SK-N-MC (cell line): ENCODE results near the gene PTPRR.
"Not testable (repeated sequence)": the region's sequence is repeated elsewhere in the genome, so short reads cannot be mapped to it uniquely, and the experiment has no call there.

Experiments used
- DNase-seq: peaks from one replicate; pipeline ENCODE4 v3.0.0-alpha.2; 2011; ENCODE audit warnings: low read depth, low spot score
- H3K27ac ChIP-seq: fragments of 200-600 bp; sonication (generic); 2 replicates; pipeline ENCODE4 v1.5.1; 2016; ENCODE audit warnings: mixed run types
- H3K36me3 ChIP-seq: fragments of 200-600 bp; sonication (generic); 2 replicates; pipeline ENCODE4 v1.6.1; 2017; ENCODE audit warnings: antibody characterized with exemption, low read length, mixed read lengths; ENCODE audit not compliant: insufficient read depth
- H3K4me3 ChIP-seq: fragments of 200-600 bp; sonication (generic); 2 replicates; pipeline ENCODE4 v1.5.1; 2016
- H3K9ac ChIP-seq: fragments of 200-600 bp; sonication (generic); 2 replicates; pipeline ENCODE4 v1.8.0; 2017; ENCODE audit warnings: mixed run types, mixed read lengths; ENCODE audit not compliant: insufficient read length
- H3K9me3 ChIP-seq: fragments of 200-600 bp; sonication (generic); 2 replicates; pipeline ENCODE4 v1.6.1; 2017; ENCODE audit warnings: low read depth, mild to moderate bottlenecking, antibody characterized with exemption, low read length, moderate library complexity, mixed read lengths
- EZH2 ChIP-seq: fragments of 200-600 bp; sonication (generic); IDR thresholded peaks from one replicate; pipeline ENCODE4 v1.6.1; 2017; ENCODE audit warnings: antibody characterized with exemption
- FOXP2 ChIP-seq: optimal IDR thresholded peaks from 2 replicates; pipeline ENCODE3; 2011; ENCODE audit warnings: mild to moderate bottlenecking, moderate library complexity; ENCODE audit not compliant: insufficient read depth; ENCODE audit errors: extremely low read length, control extremely low read depth
- POLR2AphosphoS5 ChIP-seq: IDR thresholded peaks from 2 replicates; pipeline ENCODE4 v1.6.1; 2012; ENCODE audit warnings: mild to moderate bottlenecking, low read depth, low read length, borderline replicate concordance

PTPRR gene

GRCh38 chr12:70812136-70812535 is 108.4 kb downstream of the PTPRR start:
- H3K27ac ChIP-seq, result no peak overlapping the region
- TF ChIP-seq EZH2 (no peak), FOXP2 (no peak), POLR2AphosphoS5 (no peak)
- no peak for DNase-seq
- no peaks in the 10 kb centered on the region for H3K9me3 ChIP-seq
- H3K4me3 ChIP-seq, result no peak overlapping the region
- no peaks in the 10 kb centered on the region for H3K36me3 ChIP-seq
- H3K9ac ChIP-seq, result no peak overlapping the region

- Histone ChIP-seq H3K9ac (no peak overlapping the region), H3K36me3 (no peaks in the 10 kb centered on the region), H3K4me3 (no peak overlapping the region), H3K27ac (no peak overlapping the region), H3K9me3 (no peaks in the 10 kb centered on the region)
- TF ChIP-seq POLR2AphosphoS5 (no peak), FOXP2 (no peak), EZH2 (no peak)
- DNase-seq, result no peak
These were observed 110.7 kb downstream of the PTPRR start for GRCh38 chr12:70809887-70810286.

GRCh38 chr12:70807993-70808392 is 112.5 kb downstream of the PTPRR start:
- H3K9me3 ChIP-seq, H3K4me3 ChIP-seq, H3K9ac ChIP-seq, DNase-seq, H3K27ac ChIP-seq, H3K36me3 ChIP-seq: not testable (repeated sequence)

GRCh38 chr12:70806827-70807226 is 113.7 kb downstream of the PTPRR start:
- Histone ChIP-seq H3K9ac (no peak overlapping the region), H3K36me3 (no peaks in the 10 kb centered on the region), H3K27ac (no peak overlapping the region), H3K4me3 (no peak overlapping the region), H3K9me3 (no peaks in the 10 kb centered on the region)
- no peak for DNase-seq
- TF ChIP-seq POLR2AphosphoS5 (no peak), FOXP2 (no peak)

GRCh38 chr12:70806043-70806442 is 114.5 kb downstream of the PTPRR start:
- Histone ChIP-seq H3K27ac (no peak overlapping the region), H3K36me3 (no peaks in the 10 kb centered on the region), H3K9ac (no peak overlapping the region), H3K4me3 (no peak overlapping the region), H3K9me3 (no peaks in the 10 kb centered on the region)
- DNase-seq, result no peak
- TF ChIP-seq EZH2 (no peak), POLR2AphosphoS5 (no peak), FOXP2 (no peak)

- Histone ChIP-seq H3K9ac (no peak overlapping the region), H3K27ac (no peak overlapping the region), H3K9me3 (no peaks in the 10 kb centered on the region), H3K36me3 (no peaks in the 10 kb centered on the region), H3K4me3 (no peak overlapping the region)
- no peak for DNase-seq
- TF ChIP-seq FOXP2 (no peak), POLR2AphosphoS5 (no peak), EZH2 (no peak)
These were observed 122.3 kb downstream of the PTPRR start for GRCh38 chr12:70798016-70798783.

GRCh38 chr12:70796989-70797388 is 123.5 kb downstream of the PTPRR start:
- Histone ChIP-seq H3K36me3 (no peaks in the 10 kb centered on the region), H3K9ac (no peak overlapping the region), H3K27ac (no peak overlapping the region), H3K4me3 (no peak overlapping the region), H3K9me3 (no peaks in the 10 kb centered on the region)
- TF ChIP-seq POLR2AphosphoS5 (no peak), FOXP2 (no peak), EZH2 (no peak)
- DNase-seq, result no peak

- no peak overlapping the region for H3K4me3 ChIP-seq
- no peaks in the 10 kb centered on the region for H3K9me3 ChIP-seq
- no peak overlapping the region for H3K27ac ChIP-seq
- no peak overlapping the region for H3K9ac ChIP-seq
- no peak for DNase-seq
- no peaks in the 10 kb centered on the region for H3K36me3 ChIP-seq
- TF ChIP-seq EZH2 (no peak), POLR2AphosphoS5 (no peak)
These were observed 124.9 kb downstream of the PTPRR start for GRCh38 chr12:70795608-70796007.

- DNase-seq, result no peak
- Histone ChIP-seq H3K9me3 (no peaks in the 10 kb centered on the region), H3K36me3 (no peaks in the 10 kb centered on the region), H3K27ac (no peak overlapping the region), H3K4me3 (no peak overlapping the region), H3K9ac (no peak overlapping the region)
- TF ChIP-seq FOXP2 (no peak), POLR2AphosphoS5 (no peak), EZH2 (no peak)
These were observed 126.4 kb downstream of the PTPRR start for GRCh38 chr12:70794131-70794530.
